HG03039 (cell line): ENCODE results near the gene VSIG10L.

Experiments used
- ATAC-seq: cut with Tn5 transposase; IDR thresholded peaks from one replicate; pipeline ENCODE4 v1.9.1; 2021; ENCODE audit warnings: mild to moderate bottlenecking, moderate library complexity; ENCODE audit not compliant: unreplicated experiment

Gene VSIG10L

GRCh38 chr19:51318687-51319648 lies 23.0 kb downstream of the VSIG10L start:
- no peak for ATAC-seq

GRCh38 chr19:51317968-51318367 lies 24.0 kb downstream of the VSIG10L start:
- ATAC-seq: no peak

- ATAC-seq: no peak
Observed at GRCh38 chr19:51317376-51317775, 24.6 kb downstream of the VSIG10L start.

- ATAC-seq: no peak
Observed at GRCh38 chr19:51316688-51317087, 25.3 kb downstream of the VSIG10L start.

- no peak for ATAC-seq
Observed at GRCh38 chr19:51311351-51312257, 30.3 kb downstream of the VSIG10L start, which contains the start of gene IGLON5. Gene IGLON5, plus strand, starts transcription at chr19:51311644. Its CDS starts 204 bp downstream, at chr19:51311848.

- ATAC-seq: no peak
Observed at GRCh38 chr19:51305479-51305878, 36.5 kb downstream of the VSIG10L start.

GRCh38 chr19:51301266-51301665 lies 40.7 kb downstream of the VSIG10L start:
- no peak for ATAC-seq

GRCh38 chr19:51297406-51297805 lies 44.5 kb downstream of the VSIG10L start:
- no peak for ATAC-seq

GRCh38 chr19:51296336-51297093 lies 45.4 kb downstream of the VSIG10L start:
- no peak for ATAC-seq

- no peak for ATAC-seq
Observed at GRCh38 chr19:51295382-51296126, 46.4 kb downstream of the VSIG10L start.

GRCh38 chr19:51294977-51295375 lies 47.0 kb downstream of the VSIG10L start:
- no peak for ATAC-seq

- ATAC-seq: no peak
Observed at GRCh38 chr19:51294211-51294976, 47.5 kb downstream of the VSIG10L start.

- ATAC-seq: no peak
Observed at GRCh38 chr19:51293571-51294210, 48.2 kb downstream of the VSIG10L start.

- ATAC-seq: no peak
Observed at GRCh38 chr19:51292971-51293370, 49.0 kb downstream of the VSIG10L start.

GRCh38 chr19:51289635-51290034 lies 52.3 kb downstream of the VSIG10L start:
- ATAC-seq: no peak

GRCh38 chr19:51285682-51286081 lies 56.3 kb downstream of the VSIG10L start:
- no peak for ATAC-seq

GRCh38 chr19:51282335-51282734 lies 59.6 kb downstream of the VSIG10L start:
- ATAC-seq: no peak
